GM21825 (cell line): ENCODE measurements around the gene TMEM205.
A peak's percentile ranks its signal among the peaks of the same experiment; 100 is the strongest.
"Not testable (repeated sequence)": the region's sequence is repeated elsewhere in the genome, so short reads cannot be mapped to it uniquely, and the experiment has no call there.

ENCODE experiments used
- ATAC-seq: cut with Tn5 transposase; IDR thresholded peaks from one replicate; pipeline ENCODE4 v1.9.1; 2021; ENCODE audit warnings: mild to moderate bottlenecking, moderate library complexity; ENCODE audit not compliant: unreplicated experiment

The TMEM205 gene

DNA sequence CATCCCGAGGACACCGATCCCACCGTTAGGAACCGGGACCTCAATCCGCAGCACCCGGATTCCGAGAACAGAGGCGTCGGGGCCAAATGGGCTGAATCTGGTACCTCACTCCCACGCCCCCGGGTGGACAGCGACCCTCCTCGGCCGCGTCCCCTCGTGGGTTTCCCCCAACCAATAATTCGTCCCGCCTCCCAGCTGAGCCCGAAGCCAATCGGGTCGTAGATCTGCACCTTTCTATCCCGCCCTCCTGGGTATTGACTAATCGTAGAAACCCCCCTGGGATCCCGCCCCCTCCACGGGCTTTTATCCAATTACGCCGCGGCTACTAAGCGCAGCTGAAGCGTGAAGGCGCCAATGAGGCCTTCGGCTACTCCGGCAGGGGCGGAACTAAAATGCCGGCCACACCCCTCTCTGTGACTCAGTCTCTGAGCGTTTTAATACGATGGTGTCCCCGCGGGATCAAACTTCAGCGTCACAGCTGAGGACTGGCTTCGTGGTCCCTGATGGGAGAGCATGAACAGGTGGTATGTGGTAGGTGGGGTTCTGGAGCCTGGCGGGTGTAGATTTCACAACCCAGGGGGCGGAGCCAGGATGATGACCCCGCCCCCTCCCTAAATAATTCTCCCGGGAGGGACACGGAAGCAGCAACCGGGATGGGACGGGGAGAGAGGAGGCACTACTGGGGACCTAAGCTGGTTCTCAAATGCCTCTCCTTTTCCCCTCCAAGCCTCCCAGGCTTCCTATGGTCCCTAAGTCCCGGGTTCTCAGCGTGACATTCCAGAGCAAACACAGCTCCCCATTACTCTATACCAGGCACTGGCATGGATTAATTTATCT, at the start of gene TMEM205, which contains the start of gene CCDC159:
Gene TMEM205 (minus strand): TSS at position 165 of the 837 bp plus-strand sequence. CDS start 649 bp downstream, outside the sequence.
Gene CCDC159 (plus strand): TSS at position 416 of the 837 bp plus-strand sequence. CDS start 88 bp downstream, at position 504.
- ATAC-seq, result peak; percentile 88

DNA sequence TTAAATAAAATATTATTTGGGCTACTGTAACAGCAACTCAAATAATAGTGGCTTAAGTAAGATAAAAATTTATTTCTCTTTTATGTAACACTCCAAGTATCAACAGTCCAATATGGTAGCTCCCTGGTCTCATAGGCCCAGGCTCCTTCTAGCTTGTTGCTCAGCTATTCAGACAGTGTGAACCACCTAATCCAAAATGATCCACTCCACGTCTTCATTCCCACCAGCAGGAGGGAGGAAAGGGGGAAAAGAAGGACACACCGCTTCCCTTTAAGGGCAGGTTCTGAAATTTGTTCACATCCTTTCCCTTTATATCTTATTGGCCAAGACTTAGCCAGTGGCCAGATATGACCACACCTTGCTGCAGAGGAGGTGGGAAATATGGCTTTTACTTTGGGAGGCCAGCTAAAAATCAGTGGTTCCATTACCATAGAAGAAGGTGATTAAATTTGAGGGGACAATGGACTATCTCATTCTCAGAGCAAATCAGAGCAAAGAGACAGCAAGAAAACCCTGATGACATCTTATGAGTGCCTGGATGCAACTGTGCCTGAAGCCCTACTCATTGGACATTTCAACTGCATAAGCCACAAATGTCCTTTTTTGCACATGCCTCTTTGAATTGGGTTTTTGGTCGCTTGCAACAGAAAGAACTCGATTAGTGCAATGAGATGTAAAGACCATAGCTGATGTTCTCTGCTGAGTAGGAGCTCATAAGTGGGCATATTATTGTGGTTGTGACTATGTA, 45.0 kb upstream of the TMEM205 start:
- ATAC-seq, result no peak

DNA sequence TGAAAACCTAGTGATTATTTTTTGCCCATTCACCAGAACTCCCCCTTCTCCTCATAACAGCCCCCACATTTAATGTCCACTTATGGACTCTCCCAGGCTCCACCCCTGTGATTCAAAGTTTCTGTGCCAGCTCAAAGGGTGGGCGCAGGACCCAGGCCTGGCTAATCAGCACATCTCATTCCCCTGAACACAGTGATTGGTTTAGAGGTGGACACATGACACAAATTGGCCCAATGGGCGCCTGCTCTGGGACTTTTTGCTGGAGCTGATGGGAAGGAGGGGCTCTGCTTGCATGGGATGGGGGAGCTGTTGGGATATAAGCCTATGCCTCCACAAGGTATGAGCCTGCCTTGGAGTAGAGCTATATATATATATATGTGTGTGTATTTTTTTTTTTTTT, 44.3 kb upstream of the TMEM205 start:
- ATAC-seq, result no peak

DNA sequence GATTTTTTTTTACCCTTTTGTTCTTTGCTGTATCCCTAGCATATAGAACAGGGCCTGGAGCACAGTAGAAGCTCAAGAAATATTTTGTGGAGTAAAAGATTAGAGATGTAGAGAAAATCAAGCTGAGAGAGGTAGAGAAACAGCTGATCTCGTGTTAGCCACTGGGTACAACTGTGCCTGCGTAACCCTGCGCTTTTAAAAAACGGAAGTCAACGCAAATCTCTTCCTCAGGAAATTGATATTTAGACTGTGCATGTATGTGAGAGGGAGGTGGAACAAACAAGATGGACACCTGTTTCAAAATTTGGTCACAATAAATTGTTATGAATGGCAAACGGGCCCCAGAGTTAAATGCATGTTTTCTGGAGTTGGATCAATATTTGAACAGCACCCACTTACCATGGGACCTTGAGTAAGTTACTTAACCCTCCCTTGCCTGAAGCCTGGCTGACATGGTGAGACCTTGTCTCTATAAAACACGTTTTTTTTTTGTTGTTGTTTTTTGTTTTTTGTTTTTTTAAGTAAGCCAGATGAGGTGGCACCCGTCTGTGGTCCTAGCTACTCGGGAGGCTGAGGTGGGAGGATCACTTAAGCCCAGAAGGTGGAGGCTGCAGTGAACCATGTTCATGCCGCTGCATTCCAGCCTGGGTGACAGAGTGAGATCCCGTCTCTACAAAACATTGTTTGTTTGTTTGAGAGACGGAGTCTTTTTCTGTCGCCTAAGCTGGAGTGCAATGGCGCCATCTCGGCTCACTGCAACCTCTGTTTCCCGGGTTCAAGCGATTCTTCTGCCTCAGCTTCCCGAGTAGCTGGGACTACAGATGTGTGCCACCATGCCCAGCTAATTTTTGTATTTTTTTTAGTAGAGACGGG, 41.3 kb upstream of the TMEM205 start:
- ATAC-seq, result no peak

DNA sequence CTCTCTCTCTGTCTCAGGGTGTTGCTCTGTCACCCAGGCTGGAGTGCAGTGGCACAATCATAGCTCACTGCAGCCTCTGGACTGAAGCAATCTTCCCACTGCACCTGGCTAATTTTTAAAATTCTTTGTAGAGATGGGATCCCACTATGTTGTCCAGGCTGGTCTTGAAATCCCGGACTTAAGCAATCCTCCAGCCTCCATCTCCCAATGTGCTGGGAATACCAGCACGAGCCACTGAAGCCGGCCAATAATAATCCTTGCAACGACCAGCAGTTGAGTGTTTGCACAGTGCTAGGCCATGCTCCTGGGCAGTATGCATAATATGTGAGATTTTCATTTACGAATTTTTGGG, 38.7 kb upstream of the TMEM205 start:
- no peak for ATAC-seq

DNA sequence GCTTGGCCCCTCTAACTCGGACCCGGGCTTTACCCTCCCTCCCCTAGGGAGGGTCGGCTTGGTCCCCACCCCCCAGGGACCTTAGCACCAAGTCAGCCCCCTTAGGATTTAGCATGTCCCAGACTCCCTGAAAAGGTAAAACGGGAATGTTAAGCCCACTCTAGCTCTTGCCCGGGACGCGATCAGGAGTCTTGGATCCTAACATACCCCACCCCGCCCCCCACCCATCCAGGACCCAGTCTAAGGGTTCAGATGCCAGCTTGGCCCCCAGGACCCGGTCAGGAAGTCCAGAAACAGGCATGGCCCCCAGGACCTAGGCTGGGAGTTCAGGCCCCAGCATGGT, 37.6 kb upstream of the TMEM205 start:
- no peak for ATAC-seq

DNA sequence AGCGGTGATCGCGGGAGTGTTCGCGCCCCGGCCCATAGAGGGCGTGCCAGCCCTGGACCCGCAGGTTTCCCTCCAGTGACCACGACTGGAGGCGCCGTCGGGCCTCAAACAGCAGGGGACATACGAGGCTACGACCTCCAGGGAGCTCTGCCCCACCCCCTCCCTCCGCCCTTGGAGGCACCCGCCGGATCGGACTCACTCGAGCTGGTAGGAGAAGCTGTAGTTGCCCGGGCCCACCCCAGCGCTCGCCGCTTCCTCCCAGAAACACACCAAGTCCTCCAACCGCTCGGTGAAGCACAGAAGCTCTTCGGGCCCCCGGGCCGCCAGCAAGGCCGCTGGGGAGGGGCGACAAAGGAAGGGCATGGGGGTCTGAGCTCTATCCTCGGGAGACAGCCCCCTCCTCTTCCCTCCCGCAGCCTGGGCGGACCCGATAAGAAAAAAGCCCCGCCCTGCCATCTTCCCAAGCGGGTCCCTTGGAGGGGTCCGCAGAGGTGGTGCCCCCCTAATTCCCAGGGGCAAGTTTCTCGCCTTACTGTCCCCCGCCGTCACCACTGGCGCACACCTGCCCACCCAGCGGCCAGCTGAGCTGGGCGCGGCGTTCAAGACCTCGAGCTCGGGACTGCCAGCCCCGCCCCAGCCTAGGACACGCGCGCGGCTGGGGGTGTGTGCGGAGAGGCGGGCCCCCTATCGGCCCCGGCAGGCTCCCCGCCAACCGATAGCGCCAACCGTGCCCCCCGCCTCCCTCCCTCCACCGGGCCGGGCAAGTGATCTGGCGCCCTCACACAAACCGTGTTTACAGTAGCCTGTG, 37.0 kb upstream of the TMEM205 start:
- no peak for ATAC-seq

DNA sequence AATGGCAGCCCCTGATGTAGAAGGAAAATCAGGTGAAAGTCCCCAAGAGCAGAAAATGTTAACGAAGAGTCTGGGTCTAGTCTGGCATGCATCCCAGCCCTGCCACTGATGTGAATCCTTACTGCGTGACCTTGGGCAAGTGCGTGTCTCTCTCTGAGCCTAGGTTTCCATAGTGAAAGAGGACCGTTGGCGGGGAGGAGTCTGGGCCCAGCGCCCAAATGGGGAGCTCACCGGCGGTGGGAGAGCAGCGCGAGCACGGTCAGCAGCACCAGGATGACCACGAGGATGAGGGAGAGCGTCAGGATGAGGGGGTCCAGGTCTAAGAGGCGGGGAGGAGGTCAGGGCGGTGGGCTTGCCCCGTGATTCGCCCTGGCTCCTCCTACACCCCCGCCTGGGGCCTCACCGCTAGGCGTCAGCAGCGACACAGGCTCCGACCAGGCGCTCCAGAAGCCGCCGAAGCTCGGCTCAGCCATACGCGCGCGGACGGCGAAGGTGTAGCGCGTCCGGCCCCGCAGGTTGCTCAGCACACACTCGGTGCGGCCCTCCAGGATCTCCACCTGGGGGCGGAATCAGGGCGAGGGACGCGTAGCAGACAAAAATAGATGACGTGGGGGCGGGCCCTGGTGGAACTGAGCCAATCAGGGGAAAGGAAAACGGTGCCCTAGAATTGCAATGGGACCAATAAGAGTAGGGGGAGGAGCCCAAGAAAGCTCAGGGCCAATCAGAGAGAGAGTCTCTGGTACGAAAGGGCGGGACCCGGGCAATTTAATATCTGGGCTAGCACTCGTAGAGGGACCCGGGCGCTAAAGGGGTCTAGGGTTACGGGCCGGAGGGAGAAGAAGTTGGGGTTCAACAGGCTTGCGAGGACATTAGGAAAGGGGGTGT, 34.8 kb upstream of the TMEM205 start:
- ATAC-seq, result peak; percentile 68

DNA sequence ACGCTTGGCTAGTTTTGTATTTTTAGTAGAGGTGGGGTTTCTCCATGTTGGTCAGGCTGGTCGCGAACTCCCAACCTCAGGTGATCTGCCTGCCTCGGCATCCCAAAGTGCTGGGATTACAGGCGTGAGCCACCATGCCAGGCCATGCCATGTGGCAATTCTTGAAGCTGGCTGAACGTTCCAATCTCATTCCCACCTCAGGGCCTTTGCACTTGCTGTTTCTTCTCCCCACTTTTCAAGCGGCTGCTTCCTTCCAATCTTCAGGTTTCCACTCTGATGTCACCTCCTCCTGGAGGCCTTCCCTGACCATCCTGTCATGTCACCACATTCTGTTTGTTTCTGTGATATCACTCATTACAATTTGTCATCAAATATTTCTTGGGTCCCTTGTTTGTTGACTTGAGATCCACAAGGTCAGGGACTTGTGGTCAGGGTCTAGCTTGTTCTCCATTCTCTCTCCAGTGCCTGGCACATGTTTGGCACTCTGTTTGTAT, 33.8 kb upstream of the TMEM205 start:
- ATAC-seq, result no peak

DNA sequence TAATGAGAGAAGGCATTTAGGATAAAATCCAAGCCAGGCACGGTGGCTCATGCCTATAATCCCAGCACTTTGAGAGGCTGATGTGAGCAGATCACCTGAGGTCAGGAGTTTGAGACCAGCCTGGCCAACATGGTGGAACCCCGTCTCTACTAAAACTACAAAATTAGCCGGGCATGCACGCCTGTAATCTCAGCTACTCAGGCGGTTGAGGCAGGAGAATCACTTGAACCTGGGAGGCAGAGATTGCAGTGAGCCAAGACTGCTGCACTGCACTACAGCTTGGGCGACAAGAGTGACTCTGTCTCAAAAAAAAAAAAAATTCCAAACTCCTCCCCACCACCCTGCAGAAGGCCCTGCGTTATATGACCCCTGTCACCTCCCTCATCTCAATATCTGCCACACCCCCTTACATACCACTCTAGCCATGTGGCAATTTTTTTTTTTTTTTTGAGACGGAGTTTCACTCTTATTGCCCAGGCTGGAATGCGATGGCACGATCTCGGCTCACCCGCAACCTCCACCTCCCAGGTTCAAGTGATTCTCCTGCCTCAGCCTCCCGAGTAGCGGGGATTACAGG, 33.3 kb upstream of the TMEM205 start:
- ATAC-seq, result not testable (repeated sequence)

DNA sequence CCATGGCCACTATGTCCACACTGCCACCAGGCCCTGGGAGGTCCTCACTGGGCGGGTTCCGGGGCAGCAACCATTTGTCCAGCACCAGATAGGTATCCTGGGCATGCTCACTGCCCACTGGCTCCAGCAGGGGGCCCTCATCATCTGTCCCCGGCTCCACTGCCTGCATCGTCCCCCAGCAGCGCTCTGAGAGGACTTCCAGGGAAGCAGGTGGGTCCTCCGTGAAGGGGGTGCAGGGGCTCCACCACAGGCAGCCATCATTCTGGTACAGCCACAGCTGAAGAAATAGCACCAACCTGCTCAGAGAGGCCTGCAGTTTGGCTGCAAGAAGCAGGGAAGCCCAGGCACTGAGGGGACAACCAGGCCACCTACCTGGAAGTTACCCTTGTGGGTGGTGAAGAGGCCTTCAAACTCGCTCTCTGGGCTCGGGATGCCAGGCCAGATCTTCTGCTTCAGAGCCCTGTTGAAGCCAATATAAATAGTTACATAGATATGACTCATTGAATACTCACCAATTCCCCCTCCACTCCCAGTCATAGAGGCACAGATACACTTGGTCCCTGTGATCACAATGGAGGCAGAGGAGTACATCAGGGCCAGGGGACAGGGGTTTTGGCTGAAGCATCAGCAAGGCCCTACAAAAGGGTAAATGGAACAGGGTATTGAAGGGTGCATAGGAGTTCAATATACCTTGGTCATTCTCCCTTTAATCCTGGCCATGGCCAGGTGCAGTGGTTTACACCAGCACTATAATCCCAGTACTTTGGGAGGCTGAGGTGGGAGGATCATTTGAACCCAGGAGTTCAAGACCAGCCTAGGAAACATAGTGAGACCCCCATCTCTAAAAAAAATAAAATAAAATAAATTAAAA, 32.5 kb upstream of the TMEM205 start:
- no peak for ATAC-seq

DNA sequence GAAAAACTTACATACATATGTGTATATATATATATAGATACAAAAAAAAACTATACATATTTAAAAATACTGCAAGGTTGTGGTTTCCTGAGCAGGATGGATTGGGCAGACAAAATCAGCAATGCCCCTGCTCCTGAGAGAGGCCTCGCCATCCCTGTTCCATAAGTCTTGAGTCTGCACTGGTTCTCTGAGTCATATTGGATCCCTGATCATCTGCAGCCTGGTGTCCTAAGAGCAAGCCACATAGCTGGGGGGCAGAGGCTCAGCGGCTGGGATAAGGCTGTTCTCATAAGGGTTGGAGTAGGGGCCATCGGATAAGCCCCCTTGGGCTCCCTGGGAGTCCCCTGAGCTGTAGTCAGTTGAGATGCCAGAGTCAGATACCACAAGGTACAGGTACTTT, 31.7 kb upstream of the TMEM205 start:
- ATAC-seq, result no peak

DNA sequence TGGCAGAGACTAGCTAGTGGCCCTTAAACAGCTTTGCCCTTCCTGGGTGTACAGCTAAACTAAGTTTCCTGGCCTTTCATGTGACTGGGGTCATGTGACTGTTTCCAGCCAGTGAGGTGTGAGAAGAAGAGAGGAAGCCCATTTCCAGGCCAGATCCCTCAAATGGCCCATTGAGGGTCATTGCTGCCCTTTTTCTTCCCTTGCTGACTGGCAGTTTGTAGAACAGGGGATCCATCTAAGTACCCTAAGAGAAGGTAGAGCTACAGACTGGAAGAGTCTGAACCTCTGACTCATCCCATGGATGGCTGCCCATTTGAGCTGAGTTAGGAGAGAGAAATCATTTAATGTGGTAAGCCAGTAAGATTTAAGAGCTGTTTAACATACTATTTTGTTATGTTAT, 31.2 kb upstream of the TMEM205 start:
- no peak for ATAC-seq

DNA sequence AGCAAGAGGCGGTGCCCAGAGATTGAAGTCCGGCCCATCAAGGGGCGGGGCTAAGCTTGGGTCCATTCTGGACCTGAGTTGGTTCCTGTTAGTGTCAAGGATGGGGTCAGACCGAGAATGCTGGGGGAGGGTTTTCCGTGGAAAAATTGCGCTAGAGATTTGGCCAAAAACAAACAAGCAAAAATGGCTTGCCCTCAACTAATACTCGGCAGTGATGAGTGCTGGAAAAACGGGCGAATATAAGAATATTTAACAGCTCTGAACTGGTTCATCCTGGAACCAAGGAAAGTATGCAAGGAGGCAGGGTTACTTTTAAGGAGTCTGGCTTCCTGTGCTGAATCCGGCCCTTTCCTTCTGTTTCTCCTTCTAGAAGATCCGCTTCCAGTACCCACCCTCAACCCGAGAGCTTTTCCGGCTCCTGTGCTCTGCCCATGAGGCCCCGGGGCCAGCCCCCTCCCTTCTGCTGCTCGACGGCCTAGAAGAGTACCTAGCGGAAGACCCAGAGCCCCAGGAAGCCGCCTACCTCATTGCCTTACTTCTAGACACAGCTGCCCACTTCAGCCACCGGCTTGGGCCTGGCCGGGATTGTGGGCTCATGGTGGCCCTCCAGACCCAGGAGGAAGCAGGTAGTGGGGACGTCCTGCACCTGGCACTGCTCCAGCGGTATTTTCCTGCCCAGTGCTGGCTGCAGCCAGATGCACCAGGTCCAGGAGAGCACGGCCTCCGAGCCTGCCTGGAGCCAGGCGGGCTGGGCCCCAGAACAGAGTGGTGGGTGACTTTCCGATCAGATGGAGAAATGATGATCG, 29.3 kb upstream of the TMEM205 start:
- no peak for ATAC-seq

DNA sequence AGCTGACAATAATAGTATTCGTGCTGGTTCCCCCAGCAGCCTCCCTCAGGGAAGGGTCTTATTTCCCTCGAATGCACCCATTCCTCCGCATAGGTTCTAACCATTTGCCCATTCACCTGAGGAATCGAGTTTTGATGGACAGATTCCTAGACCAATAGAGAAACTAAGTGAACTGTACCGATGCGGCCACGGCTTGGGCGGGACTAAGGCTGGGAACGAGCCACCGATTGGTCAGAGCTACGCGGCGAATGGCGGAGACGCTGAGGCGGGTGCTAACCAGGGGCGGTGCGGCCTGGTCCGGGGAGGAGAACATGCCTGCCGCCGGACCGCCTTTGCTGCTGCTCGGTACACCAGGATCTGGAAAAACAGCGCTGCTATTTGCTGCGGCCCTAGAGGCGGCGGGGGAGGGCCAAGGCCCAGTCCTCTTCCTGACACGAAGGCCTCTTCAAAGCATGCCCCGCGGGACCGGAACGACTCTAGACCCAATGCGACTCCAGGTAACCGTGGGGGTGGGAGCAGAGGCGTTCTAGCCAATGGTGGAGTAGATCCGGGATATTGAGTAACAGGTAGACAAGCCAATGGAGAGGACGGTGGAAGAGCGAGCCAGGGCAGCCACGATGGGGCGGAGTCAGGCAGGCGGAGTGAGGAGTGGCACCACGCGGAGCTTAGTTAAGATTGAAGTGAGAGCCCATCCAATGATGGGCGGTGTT, 28.5 kb upstream of the TMEM205 start, which contains the start of gene SWSAP1:
Gene SWSAP1 (plus strand): TSS at position 234 of the 710 bp plus-strand sequence. CDS start 15 bp downstream, at position 249.
- peak; percentile 76 for ATAC-seq

DNA sequence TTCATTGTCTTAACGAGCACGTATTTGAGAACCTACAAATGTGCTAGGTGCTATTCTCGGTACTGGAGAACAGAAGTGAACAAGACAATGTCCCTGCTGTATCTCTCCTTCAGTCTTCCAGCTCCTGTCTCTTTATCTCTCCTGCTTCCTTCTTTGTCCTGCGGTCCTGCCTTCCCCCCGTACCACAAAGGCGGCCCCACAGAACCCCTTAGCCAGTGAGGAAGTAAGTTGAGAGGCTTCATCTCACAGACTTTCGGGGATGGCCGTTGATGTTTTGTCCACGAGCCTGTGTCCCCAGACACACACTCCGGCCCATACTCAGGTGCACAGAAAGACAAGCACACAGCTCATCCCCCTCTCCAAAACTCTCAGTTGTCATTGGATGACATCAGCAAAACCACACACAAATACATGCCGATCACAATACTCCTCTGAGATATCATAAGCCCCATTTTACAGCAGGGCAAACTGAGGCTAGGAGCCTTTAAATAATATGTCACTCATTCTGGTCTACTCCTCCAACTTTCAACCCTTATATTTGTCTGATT, 27.9 kb upstream of the TMEM205 start:
- ATAC-seq, result no peak
